Kidney tubule cell (primary cell): ENCODE results near the gene NDEL1.
"Not testable (repeated sequence)": the region's sequence is repeated elsewhere in the genome, so short reads cannot be mapped to it uniquely, and the experiment has no call there.

Experiments used
- DNase-seq: peaks from one replicate; pipeline ENCODE4 v3.0.0-alpha.2; 2018; ENCODE audit warnings: low spot score

Gene NDEL1

GRCh38 chr17:8435245-8436168, at the start of gene NDEL1:
TSS of gene NDEL1 (plus strand) at chr17:8435884. CDS start at chr17:8444272, 8,388 bp downstream.
- peak; percentile 98 for DNase-seq

- no peak for DNase-seq
Observed at GRCh38 chr17:8386841-8387240, 48.8 kb upstream of the NDEL1 start.

- no peak for DNase-seq
Observed at GRCh38 chr17:8387914-8388651, 47.6 kb upstream of the NDEL1 start.

- DNase-seq: peak; percentile 46
Observed at GRCh38 chr17:8391711-8392110, 44.0 kb upstream of the NDEL1 start.

- no peak for DNase-seq
Observed at GRCh38 chr17:8392274-8392673, 43.4 kb upstream of the NDEL1 start.

GRCh38 chr17:8392674-8393469, 42.8 kb upstream of the NDEL1 start:
- no peak for DNase-seq

GRCh38 chr17:8393470-8394231, 42.0 kb upstream of the NDEL1 start:
- DNase-seq: peak; percentile 88

GRCh38 chr17:8394497-8394896, 41.2 kb upstream of the NDEL1 start:
- not testable (repeated sequence) for DNase-seq

GRCh38 chr17:8397636-8398035, 38.0 kb upstream of the NDEL1 start, which contains the start of gene RNF222:
TSS of gene RNF222 (minus strand) at chr17:8397827. CDS start at chr17:8393461, 4,366 bp downstream.
- DNase-seq: no peak

- no peak for DNase-seq
Observed at GRCh38 chr17:8398980-8399379, 36.7 kb upstream of the NDEL1 start.

- DNase-seq: no peak
Observed at GRCh38 chr17:8401107-8401506, 34.6 kb upstream of the NDEL1 start.

GRCh38 chr17:8402921-8403536, 32.7 kb upstream of the NDEL1 start:
- no peak for DNase-seq

GRCh38 chr17:8405499-8406016, 30.1 kb upstream of the NDEL1 start:
- no peak for DNase-seq

- DNase-seq: no peak
Observed at GRCh38 chr17:8406174-8406573, 29.5 kb upstream of the NDEL1 start.

GRCh38 chr17:8408371-8408770, 27.3 kb upstream of the NDEL1 start:
- peak; percentile 91 for DNase-seq

- peak; percentile 87 for DNase-seq
Observed at GRCh38 chr17:8409966-8410882, 25.5 kb upstream of the NDEL1 start.

- DNase-seq: no peak
Observed at GRCh38 chr17:8410883-8411238, 24.8 kb upstream of the NDEL1 start.

GRCh38 chr17:8412089-8412488, 23.6 kb upstream of the NDEL1 start:
- DNase-seq: no peak

- DNase-seq: no peak
Observed at GRCh38 chr17:8413328-8413727, 22.4 kb upstream of the NDEL1 start.

GRCh38 chr17:8413938-8414337, 21.7 kb upstream of the NDEL1 start:
- no peak for DNase-seq
